HG02840 (cell line): ENCODE results near the gene ENGASE.

Source experiments
- ATAC-seq: cut with Tn5 transposase; IDR thresholded peaks from one replicate; pipeline ENCODE4 v1.9.1; 2021; ENCODE audit warnings: mild to moderate bottlenecking, moderate library complexity, moderate number of reproducible peaks; ENCODE audit not compliant: unreplicated experiment, low FRiP score

Gene ENGASE

GRCh38 chr17:79130536-79131273 lies 56.1 kb downstream of the ENGASE start:
- ATAC-seq: no peak

- ATAC-seq: no peak
These were observed 56.6 kb downstream of the ENGASE start for GRCh38 chr17:79131274-79131635.

GRCh38 chr17:79131701-79132100 lies 57.1 kb downstream of the ENGASE start:
- no peak for ATAC-seq

- ATAC-seq: no peak
These were observed 57.8 kb downstream of the ENGASE start for GRCh38 chr17:79132271-79133064.

GRCh38 chr17:79133214-79133613 lies 58.6 kb downstream of the ENGASE start:
- ATAC-seq: no peak

- ATAC-seq: no peak
These were observed 59.4 kb downstream of the ENGASE start for GRCh38 chr17:79133985-79134384.

GRCh38 chr17:79135011-79135410 lies 60.4 kb downstream of the ENGASE start:
- ATAC-seq: no peak

- no peak for ATAC-seq
These were observed 61.2 kb downstream of the ENGASE start for GRCh38 chr17:79135628-79136405.
